Measurements from ENCODE around the gene TRMU.

DNA sequence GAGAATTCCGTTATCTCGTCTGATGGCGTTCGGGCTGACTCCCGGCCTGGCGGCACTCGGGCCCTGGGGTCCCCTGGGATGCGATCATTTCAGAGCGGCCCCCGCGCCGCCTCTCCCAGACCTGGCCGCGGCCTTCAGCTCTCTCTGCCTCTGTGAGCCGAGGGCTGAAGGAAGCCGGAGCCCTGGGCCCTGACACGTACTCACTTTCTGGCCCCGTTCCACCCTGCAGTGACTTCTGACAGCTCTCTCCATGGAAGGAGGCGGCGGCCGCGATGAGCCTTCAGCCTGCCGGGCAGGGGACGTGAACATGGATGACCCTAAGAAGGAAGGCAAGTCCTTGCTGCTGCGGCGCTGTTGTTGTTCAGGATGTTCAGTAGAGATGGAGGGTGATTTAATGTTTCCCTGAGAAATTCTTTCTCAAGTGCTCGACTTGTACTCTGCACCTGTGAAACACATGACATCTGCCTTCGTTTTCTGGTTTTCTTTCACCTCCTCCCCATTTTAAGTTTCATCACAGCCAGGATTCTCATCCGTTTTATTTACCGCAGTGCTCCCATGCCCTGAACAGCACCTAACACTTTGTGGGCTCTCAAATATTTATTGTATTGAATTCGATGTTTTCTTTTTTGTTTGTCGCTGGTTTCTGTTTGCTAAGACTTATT is 38.2 kb upstream of the TRMU start:
- TF ChIP-seq CTCF (conservative IDR thresholded peaks at IDR 0.05): no peak
- peak; percentile 70; the same call in 1 of the 2 replicates for TF ChIP-seq ZFX (IDR thresholded peaks at IDR 0.05)
